IMR-90 (cell line): ENCODE results near the gene CCL15. TPM values are rescaled to one million over a fixed set of nuclear protein-coding genes. Genes with fewer than 3 reads are reported as not detected.

Source experiments
- ATAC-seq: fragments of 200-7000 bp; cut with Tn5 transposase; 2 replicates; pipeline ENCODE4 v1.9.1; 2020; ENCODE audit warnings: low read depth, mild to moderate bottlenecking, moderate library complexity
- BruUV-seq: library from RNA; stranded (reverse); fragments of 400-500 nt; replicated peaks from 2 replicates; lab custom pipeline; 2021; lab: Mats Ljungman, UMichigan
- CTCF ChIA-PET: fragments of 300-600 bp; formaldehyde crosslinking; extraction: SDS; loops from one replicate; lab custom pipeline; 2021; ENCODE audit warnings: antibody characterized with exemption; lab: Yijun Ruan, JAX
- POLR2A ChIA-PET: fragments of 300-600 bp; sonication (Branson Sonifier 250); formaldehyde crosslinking; loops from one replicate; lab custom pipeline; 2022; ENCODE audit warnings: antibody characterized with exemption; ENCODE audit not compliant: unreplicated experiment; lab: Charles Lee
- DNase-seq: peaks from one replicate; pipeline ENCODE4 v3.0.0; 2013
- H2AFZ ChIP-seq: replicated peaks from 2 replicates; pipeline ENCODE3; 2013; ENCODE audit warnings: low read length, mild to moderate bottlenecking; ENCODE audit not compliant: poor library complexity
- H2AK5ac ChIP-seq: 2 replicates; pipeline ENCODE4 v1.6.1; 2013; ENCODE audit warnings: low read depth, low read length, inconsistent platforms
- H2AK9ac ChIP-seq: replicated peaks from 2 replicates; pipeline ENCODE3; 2013; ENCODE audit warnings: mild to moderate bottlenecking, low read depth, low read length, moderate library complexity; ENCODE audit not compliant: poor library complexity
- H2BK120ac ChIP-seq: 2 replicates; pipeline ENCODE4 v1.6.1; 2013; ENCODE audit warnings: low read depth, low read length, inconsistent platforms
- H2BK15ac ChIP-seq: 3 replicates; pipeline ENCODE4 v1.6.1; 2013; ENCODE audit warnings: low read depth, low read length, inconsistent platforms
- H2BK20ac ChIP-seq: 2 replicates; pipeline ENCODE4 v1.6.1; 2013; ENCODE audit warnings: low read depth, mild to moderate bottlenecking, inconsistent platforms, low read length, moderate library complexity
- H2BK5ac ChIP-seq: 2 replicates; pipeline ENCODE4 v1.6.1; 2013; ENCODE audit warnings: mild to moderate bottlenecking, low read depth, low read length, inconsistent platforms; ENCODE audit not compliant: poor library complexity, severe bottlenecking
- H3K14ac ChIP-seq: replicated peaks from 2 replicates; pipeline ENCODE4 v1.6.1; 2013; ENCODE audit warnings: low read depth, low read length, inconsistent platforms
- H3K18ac ChIP-seq: 2 replicates; pipeline ENCODE4 v1.6.1; 2013; ENCODE audit warnings: low read depth, low read length, control low read depth
- H3K23ac ChIP-seq: 2 replicates; pipeline ENCODE4 v1.6.1; 2013; ENCODE audit warnings: low read depth, low read length, inconsistent platforms
- H3K27ac ChIP-seq: 2 replicates; pipeline ENCODE4 v1.5.1; 2013; ENCODE audit warnings: mild to moderate bottlenecking, control low read depth, low read length; ENCODE audit not compliant: insufficient read depth
- H3K27me3 ChIP-seq: 2 replicates; pipeline ENCODE4 v1.6.1; 2013; ENCODE audit warnings: low read length; ENCODE audit not compliant: control insufficient read depth, insufficient read depth
- H3K36me3 ChIP-seq: 2 replicates; pipeline ENCODE4 v1.6.1; 2013; ENCODE audit warnings: low read length, mixed read lengths; ENCODE audit not compliant: control insufficient read depth, insufficient read depth
- H3K4ac ChIP-seq: 2 replicates; pipeline ENCODE4 v1.6.1; 2013; ENCODE audit warnings: low read depth, low read length, inconsistent platforms
- H3K4me1 ChIP-seq: 2 replicates; pipeline ENCODE4 v1.6.1; 2013; ENCODE audit warnings: low read length, mixed read lengths; ENCODE audit not compliant: control insufficient read depth, insufficient read depth
- H3K4me2 ChIP-seq: 2 replicates; pipeline ENCODE4 v1.6.1; 2013; ENCODE audit warnings: low read depth, mild to moderate bottlenecking, control low read depth, low read length, moderate library complexity
- H3K4me3 ChIP-seq: 2 replicates; pipeline ENCODE4 v1.5.1; 2013; ENCODE audit warnings: low read depth, mild to moderate bottlenecking, control low read depth, low read length, moderate library complexity; ENCODE audit not compliant: insufficient read depth
- H3K56ac ChIP-seq: 2 replicates; pipeline ENCODE4 v1.6.1; 2013; ENCODE audit warnings: low read length, inconsistent platforms; ENCODE audit not compliant: insufficient read depth; ENCODE audit errors: extremely low read depth
- H3K79me1 ChIP-seq, 2 experiments: 2 replicates each; pipeline ENCODE4 v1.6.1; 2013; ENCODE audit warnings: low read length in 2 of 2, inconsistent platforms in 1 of 2, low read depth in 1 of 2
- H3K9ac ChIP-seq: 2 replicates; pipeline ENCODE4 v1.6.1; 2013; ENCODE audit warnings: low read depth, low read length, control low read depth
- H3K9me1 ChIP-seq: 2 replicates; pipeline ENCODE4 v1.6.1; 2013; ENCODE audit warnings: low read length, inconsistent platforms; ENCODE audit not compliant: insufficient read depth
- H3K9me3 ChIP-seq: 2 replicates; pipeline ENCODE4 v1.6.1; 2013; ENCODE audit warnings: low read length; ENCODE audit not compliant: control insufficient read depth, insufficient read depth
- H4K20me1 ChIP-seq: 2 replicates; pipeline ENCODE4 v1.6.1; 2013; ENCODE audit warnings: low read length, inconsistent platforms; ENCODE audit not compliant: insufficient read depth
- H4K5ac ChIP-seq: 2 replicates; pipeline ENCODE4 v1.6.1; 2013; ENCODE audit warnings: mild to moderate bottlenecking, low read depth, low read length, control low read depth
- H4K8ac ChIP-seq, 2 experiments: 2 replicates each; pipeline ENCODE4 v1.6.1; 2013; ENCODE audit warnings: low read depth in 2 of 2, low read length in 2 of 2, control low read depth in 1 of 2, inconsistent platforms in 1 of 2
- H4K91ac ChIP-seq: 2 replicates; pipeline ENCODE4 v1.6.1; 2013; ENCODE audit warnings: low read depth, low read length, inconsistent platforms; ENCODE audit not compliant: insufficient read depth
- BHLHE40 ChIP-seq: fragments of 150-350 bp; IDR thresholded peaks from 2 replicates; pipeline ENCODE4 v1.6.1; 2016; ENCODE audit warnings: mild to moderate bottlenecking, low read depth, low read length
- CEBPB ChIP-seq: IDR thresholded peaks from 2 replicates; pipeline ENCODE4 v1.6.1; 2012; ENCODE audit warnings: low read depth, low read length, improper control_type of control experiment
- CHD1 ChIP-seq: IDR thresholded peaks from 2 replicates; pipeline ENCODE4 v1.6.1; 2012; ENCODE audit warnings: low read depth, low read length, improper control_type of control experiment
- FOS ChIP-seq: fragments of 150-350 bp; IDR thresholded peaks from 2 replicates; pipeline ENCODE4 v1.6.1; 2016; ENCODE audit warnings: low read depth, low read length
- MAFK ChIP-seq: IDR thresholded peaks from 2 replicates; pipeline ENCODE4 v1.6.1; 2012; ENCODE audit warnings: low read depth, low read length, improper control_type of control experiment
- NFE2L2 ChIP-seq: fragments of 150-350 bp; IDR thresholded peaks from 2 replicates; pipeline ENCODE4 v1.6.1; 2016; ENCODE audit warnings: low read depth, mild to moderate bottlenecking, low read length
- RCOR1 ChIP-seq: IDR thresholded peaks from 2 replicates; pipeline ENCODE4 v1.6.1; 2012; ENCODE audit warnings: mild to moderate bottlenecking, low read length, improper control_type of control experiment; ENCODE audit not compliant: insufficient replicate concordance
- WGBS, 2 experiments: methylation state at CpG; one replicate each; pipeline versions ENCODE4 v1.1.5 to v1.1.7; 2013; ENCODE audit warnings: missing lambda C conversion rate in 2 of 2; ENCODE audit not compliant: insufficient read length in 1 of 2; ENCODE audit errors: extremely low coverage in 2 of 2; 5-methylcytosine and 5-hydroxymethylcytosine counted together
- dilution Hi-C: fragments of 300-500 bp; cut with HindIII; formaldehyde crosslinking; loops from one replicate; pipeline ENCODE4 v1.14.3; 2018; ENCODE audit warnings: low sequenced_read_pairs; ENCODE audit not compliant: unreplicated experiment
- in situ Hi-C: fragments of 300-500 bp; cut with MboI; formaldehyde crosslinking; loops from 3 replicates; pipeline ENCODE4 v1.14.3; 2019; ENCODE audit warnings: low sequenced_read_pairs, inconsistent platforms, mixed read lengths
- intact Hi-C: fragments of 100-400 bp; cut with micrococcal nuclease; formaldehyde crosslinking; loops from 2 replicates; pipeline ENCODE4 v1.10.0; 2022
- polyA plus RNA-seq, 3 experiments: library from polyadenylated mRNA; depleted of rRNA; stranded (reverse); fragments of >200 nt; gene quantifications; 2 replicates each; pipeline ENCODE4 v1.2.3, GENCODE V29; 2012; ENCODE audit warnings: low replicate concordance in 1 of 3
- total RNA-seq: library from RNA; depleted of rRNA; stranded (reverse); fragments of >200 nt; gene quantifications from 2 replicates; pipeline ENCODE4 v1.2.3, GENCODE V29; 2012
- TF ChIP-seq, protein P1 (sequence below): fragments of 150-350 bp; IDR thresholded peaks from 2 replicates; pipeline ENCODE4 v1.6.1; 2017; ENCODE audit warnings: mild to moderate bottlenecking, antibody characterized with exemption, low read length, low read depth
- TF ChIP-seq, protein P2 (sequence below): conservative IDR thresholded peaks from 2 replicates; pipeline ENCODE4 v1.5.1; 2012; ENCODE audit warnings: mild to moderate bottlenecking, low read depth, low read length, improper control_type of control experiment
- TF ChIP-seq, protein P3 (sequence below): fragments of 150-350 bp; IDR thresholded peaks from 2 replicates; pipeline ENCODE4 v1.6.1; 2016; ENCODE audit warnings: low read depth, mild to moderate bottlenecking, low read length, moderate library complexity, borderline replicate concordance

The CCL15 gene
- total and polyA plus RNA-seq, 2 of the 4 experiments (the other 2 are of a cell fraction), result not detected

DNA sequence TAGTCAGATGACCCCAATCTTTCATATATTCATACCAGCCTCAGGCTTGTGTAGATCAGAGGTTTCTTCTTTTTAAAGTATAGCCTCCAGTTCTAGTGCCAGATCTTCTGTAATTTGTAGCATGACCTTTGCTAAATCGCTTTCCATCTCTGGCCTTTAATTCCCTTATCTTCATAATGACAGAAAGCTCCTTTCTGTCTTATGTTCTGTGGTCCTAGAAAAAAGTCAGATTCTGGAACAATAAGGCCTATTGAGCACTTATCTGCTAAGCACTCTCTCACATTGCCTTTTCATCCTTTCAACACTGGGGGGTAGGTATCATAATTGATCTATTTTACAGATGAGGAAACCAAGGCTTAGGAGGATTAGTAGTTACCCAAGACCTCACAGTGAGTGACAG is 29.3 kb downstream of the CCL15 start:
- Histone ChIP-seq H3K4me3 (no peak overlapping the region), H3K18ac (no peak overlapping the region), H3K36me3 (no peaks in the 10 kb centered on the region), H2BK120ac (no peak overlapping the region), H4K8ac (no peak overlapping the region), H2BK15ac (no peak overlapping the region), H2AFZ (no peak overlapping the region), H2BK5ac (no peak overlapping the region), H4K20me1 (no peaks in the 10 kb centered on the region), H3K9me3 (no peaks in the 10 kb centered on the region), H3K27ac (no peak overlapping the region), H2AK9ac (no peak overlapping the region), H3K56ac (no peak overlapping the region), H4K91ac (no peak overlapping the region), H2AK5ac (no peak overlapping the region), H3K9ac (no peak overlapping the region), H4K5ac (no peak overlapping the region), H3K23ac (no peak overlapping the region), H3K79me1 (no peaks in the 10 kb centered on the region), H3K9me1 (no peaks in the 10 kb centered on the region; the same call in 1 of the 2 replicates), H3K27me3 (peaks cover 3% of the 10 kb centered on the region; the same call in 1 of the 2 replicates), H3K14ac (no peak overlapping the region), H3K4ac (no peak overlapping the region), H3K4me1 (peaks cover 6% of the 10 kb centered on the region), H2BK20ac (no peak overlapping the region), H3K4me2 (no peak overlapping the region)
- WGBS, 2 experiments, result no CpG with 5 or more reads among the region's 1 CpG
- no peak for TF ChIP-seq FOS
- no peak for TF ChIP-seq CHD1
- no peak for TF ChIP-seq MAFK
- TF ChIP-seq CEBPB, result no peak
- TF ChIP-seq, protein P1, sequence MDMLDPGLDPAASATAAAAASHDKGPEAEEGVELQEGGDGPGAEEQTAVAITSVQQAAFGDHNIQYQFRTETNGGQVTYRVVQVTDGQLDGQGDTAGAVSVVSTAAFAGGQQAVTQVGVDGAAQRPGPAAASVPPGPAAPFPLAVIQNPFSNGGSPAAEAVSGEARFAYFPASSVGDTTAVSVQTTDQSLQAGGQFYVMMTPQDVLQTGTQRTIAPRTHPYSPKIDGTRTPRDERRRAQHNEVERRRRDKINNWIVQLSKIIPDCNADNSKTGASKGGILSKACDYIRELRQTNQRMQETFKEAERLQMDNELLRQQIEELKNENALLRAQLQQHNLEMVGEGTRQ, result no peak
- TF ChIP-seq, protein P2, sequence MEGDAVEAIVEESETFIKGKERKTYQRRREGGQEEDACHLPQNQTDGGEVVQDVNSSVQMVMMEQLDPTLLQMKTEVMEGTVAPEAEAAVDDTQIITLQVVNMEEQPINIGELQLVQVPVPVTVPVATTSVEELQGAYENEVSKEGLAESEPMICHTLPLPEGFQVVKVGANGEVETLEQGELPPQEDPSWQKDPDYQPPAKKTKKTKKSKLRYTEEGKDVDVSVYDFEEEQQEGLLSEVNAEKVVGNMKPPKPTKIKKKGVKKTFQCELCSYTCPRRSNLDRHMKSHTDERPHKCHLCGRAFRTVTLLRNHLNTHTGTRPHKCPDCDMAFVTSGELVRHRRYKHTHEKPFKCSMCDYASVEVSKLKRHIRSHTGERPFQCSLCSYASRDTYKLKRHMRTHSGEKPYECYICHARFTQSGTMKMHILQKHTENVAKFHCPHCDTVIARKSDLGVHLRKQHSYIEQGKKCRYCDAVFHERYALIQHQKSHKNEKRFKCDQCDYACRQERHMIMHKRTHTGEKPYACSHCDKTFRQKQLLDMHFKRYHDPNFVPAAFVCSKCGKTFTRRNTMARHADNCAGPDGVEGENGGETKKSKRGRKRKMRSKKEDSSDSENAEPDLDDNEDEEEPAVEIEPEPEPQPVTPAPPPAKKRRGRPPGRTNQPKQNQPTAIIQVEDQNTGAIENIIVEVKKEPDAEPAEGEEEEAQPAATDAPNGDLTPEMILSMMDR, result no peak
- no peak for TF ChIP-seq RCOR1
- no peak for TF ChIP-seq BHLHE40
- TF ChIP-seq, protein P3, sequence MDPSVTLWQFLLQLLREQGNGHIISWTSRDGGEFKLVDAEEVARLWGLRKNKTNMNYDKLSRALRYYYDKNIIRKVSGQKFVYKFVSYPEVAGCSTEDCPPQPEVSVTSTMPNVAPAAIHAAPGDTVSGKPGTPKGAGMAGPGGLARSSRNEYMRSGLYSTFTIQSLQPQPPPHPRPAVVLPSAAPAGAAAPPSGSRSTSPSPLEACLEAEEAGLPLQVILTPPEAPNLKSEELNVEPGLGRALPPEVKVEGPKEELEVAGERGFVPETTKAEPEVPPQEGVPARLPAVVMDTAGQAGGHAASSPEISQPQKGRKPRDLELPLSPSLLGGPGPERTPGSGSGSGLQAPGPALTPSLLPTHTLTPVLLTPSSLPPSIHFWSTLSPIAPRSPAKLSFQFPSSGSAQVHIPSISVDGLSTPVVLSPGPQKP, result no peak
- TF ChIP-seq NFE2L2, result no peak
- dilution Hi-C loops (no loop called here), in situ Hi-C loops (loop anchor here (5.0 kb wide), 1 partner anchor 175 kb away; no protein-coding TSS in a partner anchor), intact Hi-C loops (no loop called here)
- ChIA-PET CTCF (interaction anchor here (1.1 to 1.8 kb wide), 2 partner anchors 100 to 177 kb away, joined by 4 read pairs; no protein-coding TSS in a partner anchor), POLR2A (no interaction called here)
- no TSS peak for BruUV-seq
- ATAC-seq (no peak), DNase-seq (no peak)
